Caki2 (cell line): ENCODE data around the gene PYROXD2. TPM values are rescaled to one million over a fixed set of nuclear protein-coding genes. Genes with fewer than 3 reads are reported as not detected.
"Not testable (repeated sequence)": the region's sequence is repeated elsewhere in the genome, so short reads cannot be mapped to it uniquely, and the experiment has no call there.

Experiments used
- DNase-seq: peaks from one replicate; pipeline ENCODE4 v3.0.0-alpha.2; 2015; ENCODE audit warnings: low read depth
- in situ Hi-C: cut with HindIII; loops from 2 replicates; pipeline ENCODE4 v1.10.0; 2016; ENCODE audit warnings: low sequenced_read_pairs, low pct_unique_long_range_greater_than_20kb, mixed read lengths
- total RNA-seq: library from RNA; depleted of rRNA; stranded (reverse); fragments of >200 nt; shearing (Covaris generic); gene quantifications from 2 replicates; pipeline ENCODE4 v1.2.3, GENCODE V29; 2014; ENCODE audit warnings: low replicate concordance

Gene PYROXD2
- total RNA-seq, 1 experiment from 2014 or later = 7.1 TPM

- in situ Hi-C loops = no loop called here
- DNase-seq = no peak
Observed at GRCh38 chr10:98403812-98404504, 11.0 kb downstream of the PYROXD2 start.

- no peak for DNase-seq
- in situ Hi-C loops = no loop called here
Observed at GRCh38 chr10:98402931-98403718, 11.9 kb downstream of the PYROXD2 start.

- in situ Hi-C loops = no loop called here
- DNase-seq = no peak
Observed at GRCh38 chr10:98402478-98402877, 12.5 kb downstream of the PYROXD2 start.

GRCh38 chr10:98400482-98400881 lies 14.5 kb downstream of the PYROXD2 start:
- in situ Hi-C loops = no loop called here
- DNase-seq = no peak

- in situ Hi-C loops = no loop called here
- no peak for DNase-seq
Observed at GRCh38 chr10:98399784-98400183, 15.2 kb downstream of the PYROXD2 start.

GRCh38 chr10:98397089-98397600 lies 17.8 kb downstream of the PYROXD2 start:
- DNase-seq = no peak
- in situ Hi-C loops = no loop called here

- in situ Hi-C loops = no loop called here
- no peak for DNase-seq
Observed at GRCh38 chr10:98396096-98397063, 18.6 kb downstream of the PYROXD2 start.

GRCh38 chr10:98394851-98395440 lies 20.0 kb downstream of the PYROXD2 start:
- in situ Hi-C loops = no loop called here
- DNase-seq = no peak

GRCh38 chr10:98391578-98391991 lies 23.4 kb downstream of the PYROXD2 start:
- no peak for DNase-seq
- in situ Hi-C loops = no loop called here

- in situ Hi-C loops = no loop called here
- no peak for DNase-seq
Observed at GRCh38 chr10:98391065-98391464, 23.9 kb downstream of the PYROXD2 start.

- no peak for DNase-seq
- in situ Hi-C loops = no loop called here
Observed at GRCh38 chr10:98390406-98390805, 24.6 kb downstream of the PYROXD2 start.

GRCh38 chr10:98389398-98389797 lies 25.6 kb downstream of the PYROXD2 start:
- in situ Hi-C loops = no loop called here

GRCh38 chr10:98388101-98388655 lies 26.8 kb downstream of the PYROXD2 start:
- in situ Hi-C loops = no loop called here
- DNase-seq = no peak

More at GRCh38 chr10:98389398-98389797, 25.6 kb downstream of the PYROXD2 start:
- no peak for DNase-seq

GRCh38 chr10:98384531-98385133 lies 30.4 kb downstream of the PYROXD2 start:
- no peak for DNase-seq
- in situ Hi-C loops = no loop called here

GRCh38 chr10:98383869-98384268 lies 31.1 kb downstream of the PYROXD2 start:
- DNase-seq = no peak
- in situ Hi-C loops = no loop called here

- in situ Hi-C loops = not testable (repeated sequence)
Observed at GRCh38 chr10:98383134-98383667, 31.8 kb downstream of the PYROXD2 start.

GRCh38 chr10:98382691-98383101 lies 32.3 kb downstream of the PYROXD2 start:
- in situ Hi-C loops = no loop called here

More at GRCh38 chr10:98383134-98383667, 31.8 kb downstream of the PYROXD2 start:
- not testable (repeated sequence) for DNase-seq

More at GRCh38 chr10:98382691-98383101, 32.3 kb downstream of the PYROXD2 start:
- DNase-seq = no peak
